Stimulated activated CD4-positive, alpha-beta T cell treated with anti-CD3 and anti-CD28 coated beads, Interleukin-12 subunit alpha, Interleukin-12 subunit beta, amount 100 ng/mL, for 24 hours (primary cell): ENCODE measurements around the gene TAS2R46.
"Not testable (repeated sequence)": the region's sequence is repeated elsewhere in the genome, so short reads cannot be mapped to it uniquely, and the experiment has no call there.

Experiments used
- DNase-seq, 2 experiments: peaks; one replicate each; pipeline ENCODE4 v3.0.0-alpha.2; 2020; ENCODE audit warnings: low read depth in 2 of 2

Gene TAS2R46

GRCh38 chr12:11062194-11062593, at the start of gene TAS2R46:
Gene TAS2R46, minus strand, starts transcription at chr12:11062294. Its CDS starts 0 bp downstream, at chr12:11062294.
- not testable (repeated sequence) for DNase-seq

- not testable (repeated sequence) for DNase-seq
Measured at GRCh38 chr12:11111213-11111612, 49.1 kb upstream of the TAS2R46 start.

- DNase-seq, result no peak
Measured at GRCh38 chr12:11108862-11109261, 46.8 kb upstream of the TAS2R46 start.

- DNase-seq, result no peak
Measured at GRCh38 chr12:11107719-11108118, 45.6 kb upstream of the TAS2R46 start.

- DNase-seq, result no peak
Measured at GRCh38 chr12:11106288-11106687, 44.2 kb upstream of the TAS2R46 start.

- DNase-seq, result no peak
Measured at GRCh38 chr12:11105546-11105945, 43.5 kb upstream of the TAS2R46 start.

GRCh38 chr12:11094910-11095309, 32.8 kb upstream of the TAS2R46 start:
- not testable (repeated sequence) for DNase-seq

GRCh38 chr12:11092128-11092527, 30.0 kb upstream of the TAS2R46 start, which contains the start of gene TAS2R43:
Gene TAS2R43, minus strand, starts transcription at chr12:11092313. Its CDS starts 84 bp downstream, at chr12:11092229.
- no peak for DNase-seq

GRCh38 chr12:11089246-11089645, 27.2 kb upstream of the TAS2R46 start:
- no peak for DNase-seq

GRCh38 chr12:11085419-11085818, 23.3 kb upstream of the TAS2R46 start:
- no peak for DNase-seq

- no peak for DNase-seq
Measured at GRCh38 chr12:11081987-11082386, 19.9 kb upstream of the TAS2R46 start.

GRCh38 chr12:11078246-11078645, 16.2 kb upstream of the TAS2R46 start:
- no peak for DNase-seq

- DNase-seq, result no peak
Measured at GRCh38 chr12:11075642-11076041, 13.5 kb upstream of the TAS2R46 start.

- DNase-seq, result no peak
Measured at GRCh38 chr12:11071414-11071813, 9.3 kb upstream of the TAS2R46 start.

- no peak for DNase-seq
Measured at GRCh38 chr12:11070999-11071398, 8.9 kb upstream of the TAS2R46 start.

GRCh38 chr12:11069854-11070365, 7.8 kb upstream of the TAS2R46 start:
- no peak for DNase-seq

GRCh38 chr12:11067514-11067913, 5.4 kb upstream of the TAS2R46 start:
- DNase-seq, result no peak

- no peak for DNase-seq
Measured at GRCh38 chr12:11059784-11060183, 2.3 kb downstream of the TAS2R46 start.

- DNase-seq, result no peak
Measured at GRCh38 chr12:11059041-11059440, 3.1 kb downstream of the TAS2R46 start.

- DNase-seq, result no peak
Measured at GRCh38 chr12:11055306-11055705, 6.8 kb downstream of the TAS2R46 start.

GRCh38 chr12:11049806-11050531, 12.1 kb downstream of the TAS2R46 start:
- DNase-seq, result not testable (repeated sequence)

GRCh38 chr12:11041366-11041765, 20.7 kb downstream of the TAS2R46 start:
- not testable (repeated sequence) for DNase-seq

- DNase-seq, result no peak
Measured at GRCh38 chr12:11040162-11040561, 21.9 kb downstream of the TAS2R46 start.
